COLO829 (cell line): Measurements from ENCODE around the gene STIM2.

Experiments used
- DNase-seq: peaks from one replicate; pipeline ENCODE4 v3.0.0; 2012; ENCODE audit warnings: low spot score

STIM2 gene

DNA sequence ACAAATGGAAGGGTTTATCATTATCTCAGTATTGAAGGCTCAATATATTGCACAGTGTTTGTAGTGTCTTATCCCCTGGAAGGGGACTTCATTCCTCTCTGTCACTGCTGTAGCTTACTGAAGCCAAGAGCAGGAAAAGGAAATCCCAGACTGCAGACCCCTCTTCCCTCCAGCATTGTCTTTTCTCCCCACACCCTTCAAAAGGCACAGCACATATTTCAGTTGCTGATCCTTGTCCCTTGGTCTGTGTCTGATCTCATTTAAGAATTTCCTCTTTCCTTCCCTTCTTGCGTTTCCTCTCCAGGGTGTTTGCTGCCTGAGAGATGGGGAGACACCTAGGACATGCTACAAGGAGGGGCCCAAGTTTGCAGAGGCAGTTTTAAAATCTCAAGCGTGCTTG lies 40.1 kb downstream of the STIM2 start:
- DNase-seq = no peak

DNA sequence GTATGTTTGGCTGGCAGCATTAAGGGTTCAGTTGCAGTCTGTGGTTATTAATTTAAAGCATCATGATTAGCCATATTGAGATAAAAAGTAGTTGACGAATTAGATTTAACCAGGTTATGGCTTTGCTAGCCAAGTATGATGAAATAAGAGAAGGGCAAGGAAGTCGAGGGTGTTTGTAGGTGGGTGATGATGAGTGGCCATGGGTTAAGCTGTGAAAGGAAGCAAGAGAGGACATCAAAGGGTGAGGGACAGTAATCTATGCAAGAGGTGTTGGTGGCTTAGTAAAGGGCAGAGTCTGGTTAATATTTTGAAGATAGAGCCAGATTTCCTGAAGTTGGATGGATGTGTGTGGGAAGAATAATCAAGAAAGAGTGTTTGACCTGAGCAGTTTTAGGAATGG lies 44.5 kb downstream of the STIM2 start:
- no peak for DNase-seq

DNA sequence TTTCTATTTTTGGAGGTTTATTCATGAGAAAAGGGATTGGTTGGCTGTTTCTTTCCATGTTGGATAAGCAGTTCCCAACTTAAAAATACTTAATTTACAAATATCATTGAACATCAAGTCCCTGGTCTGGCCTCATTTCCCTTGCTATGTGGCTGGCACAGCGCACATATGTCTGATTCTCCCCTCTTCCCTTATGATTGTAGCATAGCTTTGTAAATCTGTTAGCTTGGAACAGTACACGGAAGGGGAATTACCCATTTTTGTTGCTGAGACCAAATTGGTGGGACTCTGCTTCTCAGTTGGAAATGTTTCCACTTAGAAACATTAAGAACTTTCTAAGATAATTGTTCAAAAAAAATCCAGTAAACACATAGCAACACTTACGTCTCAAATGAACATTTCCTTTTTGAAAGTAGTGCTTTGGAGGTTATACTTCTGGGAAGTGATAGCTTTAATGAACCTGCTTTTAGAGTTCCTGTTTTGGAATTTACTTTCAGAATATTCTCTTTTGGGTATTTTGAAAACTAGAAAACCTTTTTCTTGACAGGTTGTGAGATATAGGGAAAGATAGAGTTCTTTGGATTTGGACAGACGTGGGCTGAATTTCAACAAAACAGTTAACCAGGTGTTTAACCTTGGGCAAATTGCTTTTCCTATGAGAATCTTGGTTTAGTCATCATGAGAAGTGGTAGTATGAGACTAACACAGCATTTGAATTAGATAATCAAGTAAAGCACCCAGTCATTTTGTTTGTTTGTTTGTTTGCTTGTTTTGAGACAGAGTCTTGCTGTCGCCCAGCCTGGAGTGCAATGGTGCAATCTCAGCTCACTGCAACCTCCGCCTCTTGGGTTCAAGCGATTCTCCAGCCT lies 47.3 kb downstream of the STIM2 start:
- DNase-seq = no peak

DNA sequence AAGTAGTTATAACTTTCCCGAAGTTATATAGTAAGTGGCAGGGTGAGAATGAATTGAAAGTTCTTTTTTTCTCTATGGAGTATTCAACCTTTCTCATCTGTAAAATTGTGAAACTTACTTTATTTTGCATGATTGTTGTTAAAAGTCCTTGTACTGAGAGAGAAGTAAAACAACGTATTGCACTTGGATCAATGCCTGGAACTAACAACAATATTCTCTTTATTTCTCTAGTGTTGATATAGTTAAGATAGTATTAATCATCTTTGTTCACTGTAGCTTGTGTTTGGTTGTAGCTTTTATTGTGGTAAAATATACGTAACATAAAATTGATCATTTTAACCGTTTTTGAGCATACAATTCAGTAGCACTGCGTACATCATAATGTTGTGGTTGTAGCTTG lies 48.7 kb downstream of the STIM2 start:
- peak; percentile 40 for DNase-seq

DNA sequence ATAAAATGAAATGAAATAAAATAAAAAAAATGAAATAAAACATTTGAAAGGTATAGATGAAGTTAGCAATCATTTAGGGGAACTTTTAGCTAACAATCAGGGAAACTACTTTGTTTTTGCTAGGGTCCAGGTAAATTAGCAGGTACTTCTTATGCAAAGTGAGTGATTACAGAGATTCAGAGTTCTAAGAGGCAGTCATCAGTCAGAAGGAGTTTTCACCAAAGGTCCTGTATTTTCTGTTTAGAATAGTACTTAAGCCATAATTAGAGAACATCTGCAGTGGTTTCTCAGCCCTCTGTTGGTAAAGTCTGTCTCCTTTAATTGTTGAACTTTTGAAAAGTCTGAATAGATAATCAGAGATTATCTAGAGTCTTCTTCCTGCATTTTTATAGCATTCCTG lies 50.6 kb downstream of the STIM2 start:
- no peak for DNase-seq

DNA sequence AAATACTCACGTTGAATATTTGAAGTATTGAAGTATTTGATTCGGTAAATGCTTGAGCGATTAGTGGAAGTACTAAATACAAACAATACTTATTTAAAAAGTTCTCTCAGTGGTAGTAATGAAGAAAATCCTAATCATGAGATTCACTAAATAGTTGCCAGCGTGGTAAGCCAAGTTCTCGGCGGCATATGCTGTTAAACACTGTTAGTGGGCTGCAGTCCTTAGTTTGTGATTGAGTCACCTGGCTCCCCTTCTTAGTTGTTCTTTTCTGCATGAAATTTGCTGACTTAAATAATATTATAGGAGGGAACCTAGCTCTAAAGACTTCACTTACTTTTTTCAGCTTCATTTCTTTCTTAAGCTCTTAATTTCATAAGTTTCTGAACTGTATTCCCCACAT lies 51.4 kb downstream of the STIM2 start:
- DNase-seq = no peak

DNA sequence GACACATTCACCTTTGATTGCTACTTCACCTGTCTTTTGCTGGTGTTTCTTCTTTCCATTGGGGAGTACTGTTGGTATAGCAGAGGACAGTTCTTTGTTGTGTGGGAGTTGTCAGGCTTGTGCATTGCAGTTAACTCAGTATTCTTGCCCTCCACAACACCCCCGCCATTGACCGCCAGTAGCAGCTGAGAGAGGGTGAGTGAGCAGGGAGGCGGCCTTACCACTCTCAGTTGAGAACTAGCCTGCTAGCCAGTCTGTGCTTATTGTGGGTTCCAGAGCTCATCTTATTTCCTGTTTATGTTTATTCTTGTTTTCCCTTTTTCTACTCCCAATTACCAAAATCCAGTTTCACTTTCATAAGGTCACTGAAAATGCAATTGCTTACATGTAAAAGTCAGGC lies 52.2 kb downstream of the STIM2 start:
- no peak for DNase-seq

DNA sequence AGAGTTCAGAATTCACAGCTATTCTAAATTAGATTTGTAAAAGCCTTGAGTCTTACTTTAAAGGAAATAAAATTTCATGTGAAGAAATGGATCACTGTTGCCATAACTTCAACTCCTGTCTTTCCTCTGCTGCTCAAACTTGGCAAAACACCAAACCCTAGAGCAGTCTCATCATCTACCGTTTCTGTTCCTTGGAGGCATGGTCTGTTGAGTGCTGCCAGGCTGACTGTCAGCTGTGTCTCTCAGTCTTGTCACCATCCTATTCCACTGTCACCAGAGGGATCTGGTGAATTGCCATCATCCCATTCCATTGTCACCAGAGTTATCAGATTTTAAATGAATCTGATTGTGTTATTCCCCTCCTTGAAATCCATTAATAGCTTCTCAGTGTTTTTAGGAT lies 55.6 kb downstream of the STIM2 start:
- no peak for DNase-seq

DNA sequence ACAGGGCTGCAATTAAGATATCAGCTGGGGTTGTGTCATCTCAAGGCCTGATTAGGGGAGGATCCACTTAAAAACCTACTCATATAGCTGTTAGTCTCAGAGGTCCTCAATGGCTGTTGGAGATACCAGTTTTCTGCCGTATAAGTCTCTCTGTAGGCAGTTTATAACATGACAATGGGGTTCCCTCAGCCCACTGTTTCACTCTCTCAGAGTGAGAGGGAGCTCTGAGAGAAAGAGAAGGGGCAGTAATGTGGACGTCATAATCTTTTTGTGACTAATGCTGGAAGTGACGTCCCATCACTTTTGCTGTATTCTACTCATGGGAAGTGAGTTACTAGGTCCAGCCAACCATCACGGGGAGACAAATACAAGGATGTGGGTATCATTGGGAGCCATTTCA lies 70.3 kb downstream of the STIM2 start:
- peak; percentile 7 for DNase-seq

DNA sequence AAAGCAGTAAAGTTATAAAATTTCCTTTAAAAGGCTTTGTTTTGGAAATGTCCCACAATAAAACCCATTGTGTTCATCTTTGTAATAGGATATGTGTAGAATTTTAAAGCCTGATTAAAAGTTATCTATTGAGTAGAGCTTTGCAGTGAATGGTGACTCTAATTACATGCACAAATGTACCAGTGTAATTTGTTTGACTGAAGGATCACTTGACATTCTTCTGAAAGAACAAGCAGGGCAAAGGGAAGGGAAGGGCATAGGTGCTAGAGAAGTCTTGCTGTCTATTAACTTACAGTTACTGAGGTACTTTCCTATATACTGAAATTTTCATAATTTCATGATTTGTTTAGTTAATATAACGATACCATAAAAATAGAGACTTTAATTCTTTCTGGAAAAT lies 70.8 kb downstream of the STIM2 start:
- peak; percentile 27 for DNase-seq

DNA sequence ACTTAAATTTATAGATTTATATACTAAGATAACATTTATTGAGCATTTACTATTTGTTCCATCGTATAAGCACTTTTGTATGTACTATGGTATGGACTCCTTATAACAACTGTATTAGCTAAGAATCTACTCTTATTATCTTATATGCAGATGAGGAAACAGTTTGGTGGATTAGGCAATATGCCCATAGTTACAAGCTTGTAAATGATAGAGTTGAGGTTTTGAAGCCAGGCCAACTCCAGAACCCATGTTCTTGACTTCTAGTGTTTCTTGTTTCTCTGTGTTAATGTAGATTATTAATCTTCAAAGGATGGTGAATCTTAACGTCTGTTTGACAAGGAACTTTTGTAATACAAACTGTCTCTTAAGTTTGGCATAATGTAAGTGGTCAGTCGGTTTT lies 71.3 kb downstream of the STIM2 start:
- DNase-seq = no peak

DNA sequence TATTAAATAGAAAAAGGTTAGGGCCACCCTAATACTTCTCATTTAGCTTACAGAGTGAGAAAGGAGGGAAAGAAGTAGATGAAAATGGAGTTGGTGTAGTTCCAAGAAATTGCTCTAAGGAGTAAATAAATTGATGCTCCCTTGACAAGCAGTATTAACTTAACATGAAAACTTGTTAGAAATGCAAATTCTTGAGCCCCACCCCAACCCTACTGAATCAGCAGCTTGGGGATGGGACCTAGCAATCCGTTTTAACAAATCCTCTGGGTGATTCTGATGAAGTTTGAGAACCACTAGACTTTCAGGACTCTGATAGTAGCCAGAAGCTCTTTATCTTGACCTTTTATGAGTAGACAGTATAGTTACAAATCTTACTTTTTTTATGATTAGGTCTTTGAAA lies 74.8 kb downstream of the STIM2 start:
- DNase-seq = no peak

DNA sequence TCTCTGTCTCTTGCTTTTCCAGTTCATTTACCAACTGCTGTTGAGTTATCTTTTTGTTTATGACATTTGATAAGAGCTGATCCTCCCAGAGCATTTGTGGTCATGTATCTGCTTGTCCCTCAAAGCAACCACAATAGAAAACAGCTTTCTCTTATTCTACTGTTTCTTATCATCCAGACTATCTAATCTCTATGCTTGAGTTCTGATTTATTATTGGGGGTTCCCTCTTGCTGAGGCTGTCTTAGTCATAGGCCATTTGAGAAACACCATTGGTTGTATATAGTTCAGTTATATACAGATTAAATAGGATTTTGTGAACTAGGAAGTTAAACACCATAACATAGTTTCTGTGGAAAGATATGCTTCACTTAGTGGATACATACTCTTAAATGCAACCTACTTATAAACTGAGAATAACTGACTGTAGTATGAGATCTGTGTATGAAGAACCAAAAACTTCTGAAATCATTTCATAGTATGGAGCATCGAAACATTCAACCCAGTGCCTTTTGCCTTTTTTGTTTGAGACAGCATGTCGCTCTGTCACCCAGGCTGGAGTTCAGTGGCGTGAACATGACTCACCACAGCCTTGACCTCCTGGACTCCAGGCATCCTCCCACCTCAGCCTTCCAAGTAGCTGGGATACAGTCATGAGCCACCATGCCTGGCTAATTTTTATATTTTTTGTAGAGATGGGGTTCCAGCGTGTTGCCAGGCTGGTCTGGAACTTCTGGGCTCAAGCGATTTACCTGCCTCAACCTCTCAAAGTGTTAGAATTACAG lies 75.8 kb downstream of the STIM2 start:
- DNase-seq = no peak

DNA sequence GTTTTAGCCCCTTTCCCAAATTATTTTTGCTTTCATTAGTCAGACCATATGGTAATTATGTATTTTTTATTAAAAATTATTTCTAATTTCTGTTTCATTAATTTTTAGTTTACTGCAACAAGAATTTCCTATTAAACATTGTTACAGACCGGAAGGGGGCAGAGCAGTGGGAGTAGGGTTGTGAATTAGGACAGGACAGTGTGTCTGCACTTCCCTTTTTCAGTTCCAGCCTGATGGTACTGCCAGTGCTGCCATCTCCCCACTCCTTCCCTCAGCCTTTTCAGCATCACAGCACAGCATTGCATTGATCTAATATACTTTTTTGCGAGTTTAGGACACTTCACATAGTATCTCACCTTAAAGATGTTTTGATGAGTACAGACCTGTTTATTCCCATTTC lies 76.5 kb downstream of the STIM2 start:
- DNase-seq = no peak

DNA sequence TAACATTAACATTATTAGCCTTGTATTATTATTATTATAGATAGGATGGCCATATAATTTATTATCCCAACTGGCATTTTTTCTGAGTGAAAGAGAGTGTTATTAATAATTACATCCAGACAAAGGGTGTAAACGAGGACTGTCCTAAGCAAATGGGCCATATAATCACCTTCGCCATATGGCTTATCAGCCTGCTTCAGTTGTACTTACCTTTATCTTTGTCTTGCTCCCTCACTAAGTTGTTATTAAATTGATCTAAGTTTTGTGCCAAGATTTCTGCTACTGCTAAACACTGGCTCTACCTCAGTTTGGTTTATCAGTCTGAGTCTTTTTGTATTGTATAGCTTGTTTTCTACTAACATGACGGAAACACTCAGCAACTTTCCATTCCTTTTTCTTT lies 76.9 kb downstream of the STIM2 start:
- no peak for DNase-seq

DNA sequence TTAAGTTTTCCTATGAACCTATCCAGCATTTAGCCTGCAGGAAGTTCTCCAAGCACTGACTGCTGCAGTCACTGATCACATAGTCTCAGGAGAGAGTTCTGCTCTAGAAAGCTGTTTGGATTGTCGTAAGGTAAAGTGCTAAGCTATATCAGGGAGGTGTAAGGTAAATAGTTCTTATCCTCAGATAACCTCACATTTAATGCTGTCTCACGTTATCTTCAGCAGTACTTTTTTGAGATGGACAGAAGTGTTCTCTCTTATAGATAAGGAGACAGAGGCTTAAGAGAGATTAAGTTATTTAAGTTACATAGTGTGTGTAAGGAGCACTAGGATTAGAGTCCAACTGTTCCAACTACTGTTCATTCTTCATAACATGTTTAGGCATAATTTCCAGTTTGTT lies 77.9 kb downstream of the STIM2 start:
- DNase-seq = no peak

DNA sequence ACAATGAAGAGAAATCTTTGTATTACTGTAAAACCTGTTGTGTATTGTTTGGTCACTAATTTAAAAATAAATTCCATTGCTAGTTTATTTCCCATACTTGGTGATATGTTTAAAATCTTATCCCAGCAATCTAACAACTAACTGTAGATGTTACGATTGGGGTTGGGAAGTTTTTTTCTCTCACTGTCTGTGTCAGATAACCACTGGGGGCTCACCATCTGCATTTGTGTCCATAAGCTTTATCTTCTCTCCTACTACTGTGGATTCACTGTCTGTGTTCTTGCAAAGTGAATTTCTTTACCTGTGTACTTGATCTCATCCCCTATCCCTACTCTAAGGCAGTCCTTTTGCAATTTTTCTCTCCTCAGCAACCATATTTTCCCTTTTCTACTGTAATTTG lies 81.3 kb downstream of the STIM2 start:
- DNase-seq = no peak

DNA sequence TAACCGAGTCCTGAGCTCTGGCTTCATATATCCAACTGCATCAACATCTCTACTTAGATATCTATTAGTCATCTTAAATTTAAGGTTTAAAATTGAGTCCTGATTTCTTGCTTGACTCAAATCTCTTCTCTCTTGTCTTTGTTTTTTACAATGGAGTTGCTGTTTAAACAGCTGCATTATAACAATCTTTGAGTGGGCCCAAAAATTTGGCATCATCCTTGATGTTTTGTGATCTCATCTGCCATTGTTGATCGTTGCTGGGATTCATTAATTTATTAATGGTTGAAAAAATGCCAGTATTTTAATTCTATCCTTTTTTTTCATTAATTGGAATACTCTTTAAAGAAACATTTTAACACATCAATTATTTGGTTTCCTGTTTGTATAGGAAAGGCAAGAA lies 82.2 kb downstream of the STIM2 start:
- DNase-seq = no peak

DNA sequence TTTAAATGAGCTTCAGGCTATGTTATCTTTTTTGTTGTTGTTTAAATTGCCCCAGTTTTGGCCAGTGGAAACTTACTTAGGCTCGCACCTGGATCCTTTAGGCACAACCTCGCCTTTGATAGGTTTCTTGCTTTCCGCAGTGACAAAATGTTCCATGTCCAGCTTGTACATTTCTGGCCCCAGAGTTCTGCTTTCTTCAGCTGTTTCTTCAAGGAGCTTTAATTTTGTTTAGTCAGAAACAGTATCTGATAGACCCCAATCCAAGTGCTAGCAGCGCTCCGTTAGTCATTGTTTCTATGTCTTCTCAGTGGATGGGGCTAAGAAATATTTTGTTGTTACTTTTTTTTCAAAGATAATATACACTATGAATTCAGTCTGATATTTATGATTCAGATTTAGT lies 82.8 kb downstream of the STIM2 start:
- no peak for DNase-seq

DNA sequence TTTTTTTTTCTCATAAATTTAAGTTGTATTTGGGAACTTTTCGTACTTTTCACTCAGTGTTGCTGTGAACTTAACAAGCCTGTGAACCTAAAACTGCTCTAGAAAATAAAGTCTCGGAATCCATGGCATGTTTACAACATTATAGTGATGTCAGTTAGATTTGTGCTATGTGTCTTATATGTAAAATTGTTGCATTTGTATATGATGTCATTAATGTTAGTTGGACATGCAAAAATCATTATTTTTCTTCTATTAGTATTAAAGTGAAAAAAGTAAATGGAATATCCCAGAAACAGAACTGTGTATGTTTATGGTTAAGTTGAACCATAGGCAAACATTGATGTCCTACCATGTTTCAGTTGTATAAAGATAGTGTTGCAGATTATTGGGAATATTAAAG lies 85.2 kb downstream of the STIM2 start:
- no peak for DNase-seq

DNA sequence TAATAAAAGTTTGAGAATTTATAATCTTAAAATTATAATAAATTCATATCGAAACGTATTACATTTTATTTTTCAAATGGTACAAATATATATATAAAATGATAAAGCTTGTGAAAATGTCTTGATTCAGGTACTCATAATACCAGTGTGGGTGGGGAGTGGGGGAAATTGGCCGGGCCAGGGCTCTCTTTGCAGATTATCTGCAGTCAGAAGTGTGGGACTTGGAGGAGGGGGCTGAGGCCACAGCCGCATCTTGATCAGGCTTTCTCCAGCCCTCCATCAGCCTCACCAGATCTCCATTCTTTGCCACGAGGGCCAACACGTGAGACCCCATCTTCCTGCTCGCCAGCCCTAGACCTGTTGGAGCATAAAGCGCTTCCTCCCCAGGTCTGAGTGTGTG lies 86.7 kb downstream of the STIM2 start:
- DNase-seq = no peak

DNA sequence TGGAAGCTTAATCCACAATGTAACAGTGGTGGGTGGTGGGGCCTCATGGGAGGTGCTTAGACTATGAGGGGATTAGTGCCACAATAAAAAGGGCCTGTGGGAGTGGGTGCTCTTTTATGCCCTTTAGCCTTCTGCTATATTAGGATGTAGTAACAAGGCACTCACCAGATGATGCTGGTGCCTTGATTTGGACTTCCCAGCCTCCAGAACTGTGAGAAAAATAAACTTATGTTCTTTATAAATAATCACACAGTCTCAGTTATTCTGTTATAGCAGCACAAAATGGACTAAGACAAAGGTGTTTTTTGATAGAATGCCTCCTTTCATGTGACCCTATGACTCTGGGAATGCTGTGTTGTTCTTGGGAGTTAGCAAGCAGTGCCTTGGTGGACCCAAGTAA lies 89.8 kb downstream of the STIM2 start:
- no peak for DNase-seq

DNA sequence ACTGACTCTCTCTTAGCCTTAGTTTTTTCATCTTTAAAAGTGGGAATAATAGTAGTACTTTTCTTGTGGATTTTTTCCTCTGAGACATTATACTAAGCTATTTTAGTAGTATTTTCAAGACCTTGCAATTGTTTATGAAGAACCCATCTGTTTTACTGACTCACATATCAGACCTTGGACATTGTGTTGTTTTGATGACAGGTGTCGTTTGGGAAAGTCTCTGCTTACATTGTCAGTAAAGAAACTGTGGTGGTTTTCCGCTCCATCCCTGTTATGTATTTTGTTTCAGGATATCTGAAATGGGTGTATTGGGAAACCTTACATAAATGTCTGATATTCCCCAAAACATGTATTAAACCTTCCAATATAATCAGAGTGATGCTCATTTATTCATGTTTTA lies 92.2 kb downstream of the STIM2 start:
- no peak for DNase-seq

DNA sequence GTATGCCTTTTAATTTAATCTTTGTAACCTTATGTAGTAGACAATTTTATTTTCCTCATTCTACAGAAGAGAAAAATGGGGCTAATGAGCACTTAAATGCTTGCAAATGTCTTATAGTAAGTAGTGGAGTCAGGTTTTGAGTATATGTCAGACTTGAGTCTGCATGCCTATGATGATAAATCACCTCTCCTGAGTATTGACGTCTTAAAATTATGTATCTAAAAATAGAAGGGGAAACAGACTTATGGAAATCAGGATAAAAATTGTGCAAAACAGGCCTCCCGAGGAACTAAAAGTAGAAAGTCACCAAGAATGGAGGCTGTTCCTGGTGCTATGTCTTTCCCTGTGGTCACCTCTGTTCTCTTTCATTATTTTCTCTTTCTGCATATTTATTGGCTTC lies 92.7 kb downstream of the STIM2 start:
- no peak for DNase-seq
